Esophagus squamous epithelium (tissue), 4 donors: ENCODE measurements around the gene DSCAML1.

Experiments
- CTCF ChIP-seq, 6 experiments: fragments of 450-650 bp in 4 of 6; fragments of 200-600 bp in 2 of 6; sonication (generic) in 2 of 6; IDR thresholded peaks; one replicate each; pipeline ENCODE4 v1.5.1; 2016 to 2019; ENCODE audit warnings: antibody characterized with exemption in 6 of 6, mild to moderate bottlenecking in 4 of 6, moderate library complexity in 4 of 6
- POLR2A ChIP-seq, 4 donors: fragments of 450-650 bp; IDR thresholded peaks; one replicate each; pipeline ENCODE4 v1.6.1; 2017; ENCODE audit warnings: antibody characterized with exemption in 4 of 4, mild to moderate bottlenecking in 4 of 4, moderate library complexity in 3 of 4

DNA sequence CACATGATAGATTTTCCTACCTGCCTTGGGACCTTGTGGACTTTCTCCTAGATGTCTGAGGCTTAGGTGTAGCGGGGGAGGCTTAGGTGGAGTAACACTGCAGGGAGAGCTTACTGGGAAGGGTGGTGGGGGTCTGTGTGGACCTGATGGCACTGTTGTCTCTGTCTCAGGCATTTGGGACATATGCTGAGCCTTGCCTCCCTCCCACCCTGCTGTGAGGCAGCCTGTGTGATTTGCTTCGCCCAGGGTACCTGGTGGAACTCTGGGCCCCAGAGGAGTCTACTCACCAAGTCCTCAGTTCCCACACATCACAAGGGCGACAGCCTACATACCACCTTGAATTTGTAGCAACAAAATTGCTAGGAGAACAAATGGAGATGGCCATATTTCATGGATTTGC, 388.7 kb downstream of the DSCAML1 start:
- TF ChIP-seq POLR2A (IDR thresholded peaks at IDR 0.05) (no peak), CTCF (IDR thresholded peaks at IDR 0.05) (no peak)
